Loucy (cell line): Measurements from ENCODE around the gene ZNF474.

Source experiments
- H2AFZ ChIP-seq: fragments of 200-600 bp; sonication (generic); 2 replicates; pipeline ENCODE4 v1.6.0; 2016; ENCODE audit warnings: antibody characterized with exemption, mild to moderate bottlenecking, low read length, moderate library complexity
- H3F3A ChIP-seq: fragments of 200-600 bp; 2 replicates; pipeline ENCODE4 v1.6.0; 2016; ENCODE audit warnings: antibody characterized with exemption, low read depth, mild to moderate bottlenecking
- H3K27me3 ChIP-seq: fragments of 200-600 bp; sonication (generic); 2 replicates; pipeline ENCODE4 v1.6.1; 2014; ENCODE audit warnings: low read length, mild to moderate bottlenecking; ENCODE audit not compliant: insufficient read depth, poor library complexity, severe bottlenecking
- H3K36me3 ChIP-seq: fragments of 200-600 bp; sonication (generic); 2 replicates; pipeline ENCODE4 v1.6.1; 2016; ENCODE audit warnings: low read length; ENCODE audit not compliant: insufficient read depth
- H3K4me1 ChIP-seq: fragments of 200-600 bp; sonication (generic); 2 replicates; pipeline ENCODE4 v1.5.1; 2014; ENCODE audit warnings: low read length, mild to moderate bottlenecking; ENCODE audit not compliant: insufficient read depth, poor library complexity, severe bottlenecking
- H3K4me2 ChIP-seq: fragments of 200-600 bp; sonication (generic); 2 replicates; pipeline ENCODE4 v1.6.0; 2014; ENCODE audit warnings: antibody characterized with exemption, low read length, low read depth, mild to moderate bottlenecking; ENCODE audit not compliant: poor library complexity, severe bottlenecking
- H3K4me3 ChIP-seq: fragments of 200-600 bp; sonication (generic); 2 replicates; pipeline ENCODE4 v1.5.1; 2014; ENCODE audit warnings: low read length, mild to moderate bottlenecking, mixed read lengths; ENCODE audit not compliant: poor library complexity, severe bottlenecking
- H3K79me2 ChIP-seq: fragments of 200-600 bp; sonication (generic); 2 replicates; pipeline ENCODE4 v1.6.1; 2014; ENCODE audit warnings: low read length; ENCODE audit not compliant: insufficient read depth
- H3K9ac ChIP-seq: fragments of 200-600 bp; sonication (generic); 2 replicates; pipeline ENCODE4 v1.6.0; 2014; ENCODE audit warnings: mild to moderate bottlenecking, low read depth, low read length, moderate library complexity; ENCODE audit not compliant: poor library complexity, severe bottlenecking
- H3K9me2 ChIP-seq: fragments of 200-600 bp; sonication (generic); replicated peaks from 2 replicates; pipeline ENCODE4 v1.6.1; 2016; ENCODE audit warnings: low read depth, low read length, mixed read lengths
- H3K9me3 ChIP-seq: fragments of 200-600 bp; sonication (generic); 2 replicates; pipeline ENCODE4 v1.6.1; 2014; ENCODE audit warnings: mild to moderate bottlenecking, antibody characterized with exemption, low read length, low read depth; ENCODE audit not compliant: insufficient read depth
- H4K20me1 ChIP-seq: fragments of 200-600 bp; sonication (generic); 2 replicates; pipeline ENCODE4 v1.6.0; 2014; ENCODE audit warnings: antibody characterized with exemption, low read length, mild to moderate bottlenecking; ENCODE audit not compliant: insufficient read depth, poor library complexity, severe bottlenecking
- CTCF ChIP-seq: fragments of 200-600 bp; sonication (generic); conservative IDR thresholded peaks from 2 replicates; pipeline ENCODE4 v1.5.1; 2014; ENCODE audit warnings: mild to moderate bottlenecking, antibody characterized with exemption, low read length
- EZH2phosphoT487 ChIP-seq: fragments of 200-600 bp; IDR thresholded peaks from 2 replicates; pipeline ENCODE4 v1.6.1; 2018; ENCODE audit warnings: antibody characterized with exemption, mild to moderate bottlenecking, moderate library complexity, borderline replicate concordance

The ZNF474 gene

GRCh38 chr5:122120957-122121356 lies 8.4 kb upstream of the ZNF474 start:
- Histone ChIP-seq H3K4me3 (no peak overlapping the region), H3K36me3 (no peaks in the 10 kb centered on the region), H3K9ac (no peak overlapping the region), H3F3A (no peaks in the 10 kb centered on the region), H3K4me2 (no peak overlapping the region), H3K27me3 (no peaks in the 10 kb centered on the region), H3K4me1 (no peaks in the 10 kb centered on the region), H3K79me2 (no peaks in the 10 kb centered on the region), H3K9me3 (no peaks in the 10 kb centered on the region), H2AFZ (no peak overlapping the region), H4K20me1 (no peaks in the 10 kb centered on the region), H3K9me2 (no peaks in the 10 kb centered on the region)
- TF ChIP-seq CTCF (no peak), EZH2phosphoT487 (no peak)

GRCh38 chr5:122121479-122122465 lies 7.6 kb upstream of the ZNF474 start:
- Histone ChIP-seq H3K4me2 (no peak overlapping the region), H3F3A (no peaks in the 10 kb centered on the region), H3K4me3 (no peak overlapping the region), H4K20me1 (no peaks in the 10 kb centered on the region), H3K9me3 (no peaks in the 10 kb centered on the region), H2AFZ (no peak overlapping the region), H3K79me2 (no peaks in the 10 kb centered on the region), H3K9ac (no peak overlapping the region), H3K4me1 (no peaks in the 10 kb centered on the region), H3K9me2 (no peaks in the 10 kb centered on the region), H3K27me3 (no peaks in the 10 kb centered on the region), H3K36me3 (no peaks in the 10 kb centered on the region)
- TF ChIP-seq CTCF = no peak
- TF ChIP-seq EZH2phosphoT487 = no peak

- Histone ChIP-seq H3K4me3 (no peak overlapping the region), H2AFZ (no peak overlapping the region), H3K4me2 (no peak overlapping the region), H3K9me3 (no peaks in the 10 kb centered on the region), H3F3A (no peaks in the 10 kb centered on the region), H3K4me1 (no peaks in the 10 kb centered on the region), H4K20me1 (no peaks in the 10 kb centered on the region), H3K36me3 (no peaks in the 10 kb centered on the region), H3K27me3 (no peaks in the 10 kb centered on the region), H3K9ac (no peak overlapping the region), H3K79me2 (no peaks in the 10 kb centered on the region), H3K9me2 (no peaks in the 10 kb centered on the region)
- TF ChIP-seq CTCF (no peak), EZH2phosphoT487 (no peak)
These were observed 4.6 kb upstream of the ZNF474 start for GRCh38 chr5:122124766-122125165.
